MM.1S (cell line): Measurements from ENCODE around the gene SGCD.

Experiments
- CTCF ChIP-seq: fragments of 300-600 bp; sonication (generic); IDR thresholded peaks from 2 replicates; pipeline ENCODE4 v1.5.1; 2016; ENCODE audit warnings: antibody characterized with exemption, low read length, mixed read lengths
- EZH2 ChIP-seq: fragments of 300-600 bp; sonication (generic); optimal IDR thresholded peaks from 2 replicates; pipeline ENCODE3; 2017; ENCODE audit warnings: low read depth, mild to moderate bottlenecking, antibody characterized with exemption, low read length, mixed read lengths
- EZH2phosphoT487 ChIP-seq: fragments of 300-600 bp; sonication (generic); IDR thresholded peaks from 2 replicates; pipeline ENCODE4 v1.6.1; 2018; ENCODE audit warnings: antibody characterized with exemption, low read length

GRCh38 chr5:156312897-156313694 is 13.9 kb upstream of the SGCD start:
- TF ChIP-seq CTCF (no peak), EZH2 (no peak), EZH2phosphoT487 (no peak)
